HEK293 (cell line): ENCODE measurements around the gene KLHL22.

ENCODE experiments used
- BCL11A ChIP-seq: fragments of 450-650 bp; formaldehyde crosslinking; IDR thresholded peaks from 2 replicates; pipeline ENCODE4 v1.5.1; 2016; ENCODE audit warnings: low read depth, missing biosample characterization, missing genetic modification characterization
- GLI4 ChIP-seq: fragments of 450-650 bp; formaldehyde crosslinking; IDR thresholded peaks from 2 replicates; pipeline ENCODE4 v1.5.1; 2016; ENCODE audit warnings: missing biosample characterization, missing genetic modification characterization
- KLF10 ChIP-seq: fragments of 450-650 bp; IDR thresholded peaks from 2 replicates; pipeline ENCODE4 v1.5.1; 2018; ENCODE audit warnings: missing biosample characterization, mild to moderate bottlenecking, missing genetic modification characterization
- PRDM10 ChIP-seq: fragments of 450-650 bp; formaldehyde crosslinking; IDR thresholded peaks from 2 replicates; pipeline ENCODE4 v1.5.1; 2016; ENCODE audit warnings: missing biosample characterization, missing genetic modification characterization
- RBAK ChIP-seq: fragments of 450-650 bp; formaldehyde crosslinking; IDR thresholded peaks from 2 replicates; pipeline ENCODE4 v1.5.1; 2016; ENCODE audit warnings: missing biosample characterization, missing genetic modification characterization
- SP3 ChIP-seq: fragments of 450-650 bp; formaldehyde crosslinking; IDR thresholded peaks from 2 replicates; pipeline ENCODE4 v1.5.1; 2016; ENCODE audit warnings: missing biosample characterization, missing genetic modification characterization
- ZBTB20 ChIP-seq: fragments of 450-650 bp; formaldehyde crosslinking; IDR thresholded peaks from 2 replicates; pipeline ENCODE4 v1.5.1; 2016; ENCODE audit warnings: missing biosample characterization, missing genetic modification characterization
- ZBTB48 ChIP-seq: fragments of 450-650 bp; formaldehyde crosslinking; IDR thresholded peaks from 2 replicates; pipeline ENCODE4 v1.5.1; 2016; ENCODE audit warnings: missing biosample characterization, missing genetic modification characterization
- ZFP37 ChIP-seq: fragments of 450-650 bp; formaldehyde crosslinking; IDR thresholded peaks from 2 replicates; pipeline ENCODE4 v1.5.1; 2016; ENCODE audit warnings: missing biosample characterization, missing genetic modification characterization
- ZNF140 ChIP-seq: fragments of 450-650 bp; formaldehyde crosslinking; IDR thresholded peaks from 2 replicates; pipeline ENCODE4 v1.5.1; 2016; ENCODE audit warnings: missing biosample characterization, missing genetic modification characterization
- ZNF16 ChIP-seq: fragments of 450-650 bp; formaldehyde crosslinking; IDR thresholded peaks from 2 replicates; pipeline ENCODE4 v1.5.1; 2016; ENCODE audit warnings: low read depth, missing biosample characterization, missing genetic modification characterization
- ZNF19 ChIP-seq: fragments of 450-650 bp; formaldehyde crosslinking; IDR thresholded peaks from 2 replicates; pipeline ENCODE4; 2016; ENCODE audit warnings: missing biosample characterization, missing genetic modification characterization, low read depth
- ZNF266 ChIP-seq: fragments of 450-650 bp; formaldehyde crosslinking; IDR thresholded peaks from 2 replicates; pipeline ENCODE4 v1.5.1; 2016; ENCODE audit warnings: missing biosample characterization, missing genetic modification characterization, low read depth
- ZNF302 ChIP-seq: fragments of 450-650 bp; formaldehyde crosslinking; IDR thresholded peaks from 2 replicates; pipeline ENCODE4 v1.5.1; 2016; ENCODE audit warnings: missing biosample characterization, missing genetic modification characterization, low read depth
- ZNF354C ChIP-seq: fragments of 450-650 bp; formaldehyde crosslinking; IDR thresholded peaks from 2 replicates; pipeline ENCODE4 v1.5.1; 2016; ENCODE audit warnings: missing biosample characterization, missing genetic modification characterization, low read depth, borderline replicate concordance
- ZNF366 ChIP-seq: fragments of 450-650 bp; formaldehyde crosslinking; conservative IDR thresholded peaks from 2 replicates; pipeline ENCODE4 v1.5.1; 2016; ENCODE audit warnings: missing biosample characterization, missing genetic modification characterization
- ZNF391 ChIP-seq: fragments of 450-650 bp; formaldehyde crosslinking; IDR thresholded peaks from 2 replicates; pipeline ENCODE4 v1.5.1; 2016; ENCODE audit warnings: low read depth, missing biosample characterization, missing genetic modification characterization, borderline replicate concordance
- ZNF404 ChIP-seq: fragments of 450-650 bp; formaldehyde crosslinking; IDR thresholded peaks from 2 replicates; pipeline ENCODE4 v1.5.1; 2017; ENCODE audit warnings: missing biosample characterization, missing genetic modification characterization
- ZNF423 ChIP-seq: fragments of 450-650 bp; formaldehyde crosslinking; IDR thresholded peaks from 2 replicates; pipeline ENCODE4 v1.5.1; 2016; ENCODE audit warnings: missing biosample characterization, missing genetic modification characterization
- ZNF555 ChIP-seq: fragments of 450-650 bp; formaldehyde crosslinking; conservative IDR thresholded peaks from 2 replicates; pipeline ENCODE4 v1.5.1; 2017; ENCODE audit warnings: missing biosample characterization, mild to moderate bottlenecking, missing genetic modification characterization, inconsistent platforms
- ZNF571 ChIP-seq: fragments of 450-650 bp; formaldehyde crosslinking; IDR thresholded peaks from 2 replicates; pipeline ENCODE4 v1.5.0; 2017; ENCODE audit warnings: missing biosample characterization, missing genetic modification characterization
- ZNF792 ChIP-seq: fragments of 450-650 bp; formaldehyde crosslinking; IDR thresholded peaks from 2 replicates; pipeline ENCODE4 v1.5.1; 2016; ENCODE audit warnings: missing biosample characterization, missing genetic modification characterization
- TF ChIP-seq, protein P1 (sequence below): fragments of 450-650 bp; formaldehyde crosslinking; IDR thresholded peaks from 2 replicates; pipeline ENCODE4 v1.5.1; 2016; ENCODE audit warnings: missing biosample characterization, missing genetic modification characterization
- TF ChIP-seq, protein P2 (sequence below): fragments of 450-650 bp; formaldehyde crosslinking; IDR thresholded peaks from 2 replicates; pipeline ENCODE4 v1.5.1; 2016; ENCODE audit warnings: missing biosample characterization, missing genetic modification characterization
- TF ChIP-seq, protein P3 (sequence below): fragments of 450-650 bp; formaldehyde crosslinking; IDR thresholded peaks from 2 replicates; pipeline ENCODE4 v1.5.1; 2016; ENCODE audit warnings: missing biosample characterization, missing genetic modification characterization
- TF ChIP-seq, protein P4 (sequence below): fragments of 450-650 bp; formaldehyde crosslinking; IDR thresholded peaks from 2 replicates; pipeline ENCODE4 v1.5.1; 2016; ENCODE audit warnings: missing biosample characterization, missing genetic modification characterization

KLHL22 gene

GRCh38 chr22:20509344-20510047 lies 13.9 kb upstream of the KLHL22 start (continued):
- TF ChIP-seq ZNF404 (no peak), ZNF354C (tag by site-specific recombination) (no peak), RBAK (tag by site-specific recombination) (no peak), KLF10 (no peak), ZNF140 (tag by site-specific recombination) (no peak), ZNF19 (tag by site-specific recombination) (no peak), GLI4 (tag by site-specific recombination) (no peak), ZNF302 (tag by site-specific recombination) (no peak), PRDM10 (tag by site-specific recombination) (peak; percentile 81), ZNF423 (no peak), ZNF266 (tag by site-specific recombination) (no peak), BCL11A (tag by site-specific recombination) (no peak), ZFP37 (tag by site-specific recombination) (no peak), ZNF792 (no peak), ZNF555 (tag by site-specific recombination) (no peak), ZBTB48 (peak; percentile 40; the same call in 1 of the 2 replicates), ZNF366 (tag by site-specific recombination) (peak; percentile 49), ZNF571 (no peak), ZNF16 (tag by site-specific recombination) (no peak), ZNF391 (tag by site-specific recombination) (no peak), ZBTB20 (tag by site-specific recombination) (peak; percentile 60; the same call in 1 of the 2 replicates), SP3 (no peak)
- TF ChIP-seq, protein P1, sequence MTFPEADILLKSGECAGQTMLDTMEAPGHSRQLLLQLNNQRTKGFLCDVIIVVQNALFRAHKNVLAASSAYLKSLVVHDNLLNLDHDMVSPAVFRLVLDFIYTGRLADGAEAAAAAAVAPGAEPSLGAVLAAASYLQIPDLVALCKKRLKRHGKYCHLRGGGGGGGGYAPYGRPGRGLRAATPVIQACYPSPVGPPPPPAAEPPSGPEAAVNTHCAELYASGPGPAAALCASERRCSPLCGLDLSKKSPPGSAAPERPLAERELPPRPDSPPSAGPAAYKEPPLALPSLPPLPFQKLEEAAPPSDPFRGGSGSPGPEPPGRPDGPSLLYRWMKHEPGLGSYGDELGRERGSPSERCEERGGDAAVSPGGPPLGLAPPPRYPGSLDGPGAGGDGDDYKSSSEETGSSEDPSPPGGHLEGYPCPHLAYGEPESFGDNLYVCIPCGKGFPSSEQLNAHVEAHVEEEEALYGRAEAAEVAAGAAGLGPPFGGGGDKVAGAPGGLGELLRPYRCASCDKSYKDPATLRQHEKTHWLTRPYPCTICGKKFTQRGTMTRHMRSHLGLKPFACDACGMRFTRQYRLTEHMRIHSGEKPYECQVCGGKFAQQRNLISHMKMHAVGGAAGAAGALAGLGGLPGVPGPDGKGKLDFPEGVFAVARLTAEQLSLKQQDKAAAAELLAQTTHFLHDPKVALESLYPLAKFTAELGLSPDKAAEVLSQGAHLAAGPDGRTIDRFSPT (tag by site-specific recombination) = no peak
- TF ChIP-seq, protein P2, sequence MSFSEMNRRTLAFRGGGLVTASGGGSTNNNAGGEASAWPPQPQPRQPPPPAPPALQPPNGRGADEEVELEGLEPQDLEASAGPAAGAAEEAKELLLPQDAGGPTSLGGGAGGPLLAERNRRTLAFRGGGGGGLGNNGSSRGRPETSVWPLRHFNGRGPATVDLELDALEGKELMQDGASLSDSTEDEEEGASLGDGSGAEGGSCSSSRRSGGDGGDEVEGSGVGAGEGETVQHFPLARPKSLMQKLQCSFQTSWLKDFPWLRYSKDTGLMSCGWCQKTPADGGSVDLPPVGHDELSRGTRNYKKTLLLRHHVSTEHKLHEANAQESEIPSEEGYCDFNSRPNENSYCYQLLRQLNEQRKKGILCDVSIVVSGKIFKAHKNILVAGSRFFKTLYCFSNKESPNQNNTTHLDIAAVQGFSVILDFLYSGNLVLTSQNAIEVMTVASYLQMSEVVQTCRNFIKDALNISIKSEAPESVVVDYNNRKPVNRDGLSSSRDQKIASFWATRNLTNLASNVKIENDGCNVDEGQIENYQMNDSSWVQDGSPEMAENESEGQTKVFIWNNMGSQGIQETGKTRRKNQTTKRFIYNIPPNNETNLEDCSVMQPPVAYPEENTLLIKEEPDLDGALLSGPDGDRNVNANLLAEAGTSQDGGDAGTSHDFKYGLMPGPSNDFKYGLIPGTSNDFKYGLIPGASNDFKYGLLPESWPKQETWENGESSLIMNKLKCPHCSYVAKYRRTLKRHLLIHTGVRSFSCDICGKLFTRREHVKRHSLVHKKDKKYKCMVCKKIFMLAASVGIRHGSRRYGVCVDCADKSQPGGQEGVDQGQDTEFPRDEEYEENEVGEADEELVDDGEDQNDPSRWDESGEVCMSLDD = no peak
- TF ChIP-seq, protein P3, sequence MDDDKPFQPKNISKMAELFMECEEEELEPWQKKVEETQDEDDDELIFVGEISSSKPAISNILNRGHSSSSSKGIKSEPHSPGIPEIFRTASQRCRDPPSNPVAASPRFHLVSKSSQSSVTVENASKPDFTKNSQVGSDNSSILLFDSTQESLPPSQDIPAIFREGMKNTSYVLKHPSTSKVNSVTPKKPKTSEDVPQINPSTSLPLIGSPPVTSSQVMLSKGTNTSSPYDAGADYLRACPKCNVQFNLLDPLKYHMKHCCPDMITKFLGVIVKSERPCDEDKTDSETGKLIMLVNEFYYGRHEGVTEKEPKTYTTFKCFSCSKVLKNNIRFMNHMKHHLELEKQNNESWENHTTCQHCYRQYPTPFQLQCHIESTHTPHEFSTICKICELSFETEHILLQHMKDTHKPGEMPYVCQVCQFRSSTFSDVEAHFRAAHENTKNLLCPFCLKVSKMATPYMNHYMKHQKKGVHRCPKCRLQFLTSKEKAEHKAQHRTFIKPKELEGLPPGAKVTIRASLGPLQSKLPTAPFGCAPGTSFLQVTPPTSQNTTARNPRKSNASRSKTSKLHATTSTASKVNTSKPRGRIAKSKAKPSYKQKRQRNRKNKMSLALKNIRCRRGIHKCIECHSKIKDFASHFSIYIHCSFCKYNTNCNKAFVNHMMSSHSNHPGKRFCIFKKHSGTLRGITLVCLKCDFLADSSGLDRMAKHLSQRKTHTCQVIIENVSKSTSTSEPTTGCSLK (tag by site-specific recombination) = no peak
- TF ChIP-seq, protein P4, sequence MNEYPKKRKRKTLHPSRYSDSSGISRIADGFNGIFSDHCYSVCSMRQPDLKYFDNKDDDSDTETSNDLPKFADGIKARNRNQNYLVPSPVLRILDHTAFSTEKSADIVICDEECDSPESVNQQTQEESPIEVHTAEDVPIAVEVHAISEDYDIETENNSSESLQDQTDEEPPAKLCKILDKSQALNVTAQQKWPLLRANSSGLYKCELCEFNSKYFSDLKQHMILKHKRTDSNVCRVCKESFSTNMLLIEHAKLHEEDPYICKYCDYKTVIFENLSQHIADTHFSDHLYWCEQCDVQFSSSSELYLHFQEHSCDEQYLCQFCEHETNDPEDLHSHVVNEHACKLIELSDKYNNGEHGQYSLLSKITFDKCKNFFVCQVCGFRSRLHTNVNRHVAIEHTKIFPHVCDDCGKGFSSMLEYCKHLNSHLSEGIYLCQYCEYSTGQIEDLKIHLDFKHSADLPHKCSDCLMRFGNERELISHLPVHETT (tag by site-specific recombination) = no peak
